Breast epithelium (tissue), 3 donors: ENCODE measurements around the gene KCNQ2.

Source experiments
- CTCF ChIP-seq, 3 donors: fragments of 450-650 bp; IDR thresholded peaks; one replicate each; pipeline ENCODE4 v1.5.1; 2016 to 2017; ENCODE audit warnings: antibody characterized with exemption in 3 of 3, mild to moderate bottlenecking in 3 of 3, moderate library complexity in 3 of 3
- POLR2A ChIP-seq: fragments of 450-650 bp; IDR thresholded peaks from one replicate; pipeline ENCODE4 v1.6.1; 2016; ENCODE audit warnings: antibody characterized with exemption, mild to moderate bottlenecking, moderate library complexity

- no peak for TF ChIP-seq CTCF (IDR thresholded peaks at IDR 0.05)
- no peak for TF ChIP-seq POLR2A
These were observed 17.5 kb downstream of the KCNQ2 start for GRCh38 chr20:63454731-63455567.
